ENCODE data around the gene RUSC1. TPM values are rescaled to one million over a fixed set of nuclear protein-coding genes. Genes with fewer than 3 reads are reported as not detected.

Gene RUSC1
- total RNA-seq, 1 donor from 2014 or later: 53.2 TPM

DNA sequence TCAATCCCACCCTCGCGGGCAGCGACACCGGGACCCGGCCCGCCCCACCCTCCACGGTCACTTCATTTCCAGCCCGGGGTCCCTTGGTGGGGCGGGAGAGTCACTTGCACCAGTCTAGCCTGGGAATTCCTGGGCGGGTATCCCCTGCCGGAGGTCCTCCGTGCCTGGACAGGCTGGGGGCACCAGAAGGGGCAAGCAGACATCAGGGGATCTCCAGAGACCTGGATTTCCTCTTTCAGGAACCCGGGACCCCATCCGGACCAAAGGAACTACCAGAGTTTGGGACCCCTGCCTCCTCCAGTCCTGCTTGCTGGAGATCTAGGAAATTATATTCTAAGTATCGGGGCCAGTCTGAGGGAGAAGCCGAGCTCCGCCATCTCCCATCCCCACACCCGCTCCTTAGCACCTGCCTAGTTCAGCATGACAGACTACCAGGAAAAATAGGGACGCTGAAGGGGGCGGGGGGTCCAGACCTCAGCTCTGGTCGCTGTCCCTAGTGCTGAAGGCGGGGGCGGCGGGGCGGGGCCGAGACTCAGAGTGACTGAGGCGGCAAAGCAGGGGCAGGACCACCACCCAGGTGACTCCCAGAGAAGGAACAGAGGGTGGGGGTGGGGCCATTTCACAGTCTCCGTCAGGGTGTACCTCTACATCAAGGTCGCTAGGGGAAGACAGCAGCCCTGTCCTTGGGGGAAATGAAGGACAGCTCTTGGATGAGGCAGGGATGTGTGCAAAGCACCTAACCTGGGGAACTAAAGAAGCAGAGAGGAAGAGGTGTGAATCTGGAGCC is 42.6 kb upstream of the RUSC1 start:
- no peak for DNase-seq (ENCODE audit: low read depth)
- peak overlapping the region; percentile 84 for H3K4me3 ChIP-seq (ENCODE audit: low read depth, low read length)
- TF ChIP-seq, protein P1, sequence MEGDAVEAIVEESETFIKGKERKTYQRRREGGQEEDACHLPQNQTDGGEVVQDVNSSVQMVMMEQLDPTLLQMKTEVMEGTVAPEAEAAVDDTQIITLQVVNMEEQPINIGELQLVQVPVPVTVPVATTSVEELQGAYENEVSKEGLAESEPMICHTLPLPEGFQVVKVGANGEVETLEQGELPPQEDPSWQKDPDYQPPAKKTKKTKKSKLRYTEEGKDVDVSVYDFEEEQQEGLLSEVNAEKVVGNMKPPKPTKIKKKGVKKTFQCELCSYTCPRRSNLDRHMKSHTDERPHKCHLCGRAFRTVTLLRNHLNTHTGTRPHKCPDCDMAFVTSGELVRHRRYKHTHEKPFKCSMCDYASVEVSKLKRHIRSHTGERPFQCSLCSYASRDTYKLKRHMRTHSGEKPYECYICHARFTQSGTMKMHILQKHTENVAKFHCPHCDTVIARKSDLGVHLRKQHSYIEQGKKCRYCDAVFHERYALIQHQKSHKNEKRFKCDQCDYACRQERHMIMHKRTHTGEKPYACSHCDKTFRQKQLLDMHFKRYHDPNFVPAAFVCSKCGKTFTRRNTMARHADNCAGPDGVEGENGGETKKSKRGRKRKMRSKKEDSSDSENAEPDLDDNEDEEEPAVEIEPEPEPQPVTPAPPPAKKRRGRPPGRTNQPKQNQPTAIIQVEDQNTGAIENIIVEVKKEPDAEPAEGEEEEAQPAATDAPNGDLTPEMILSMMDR (conservative IDR thresholded peaks at IDR 0.05; ENCODE audit: low read depth, low read length): peak; percentile 46

DNA sequence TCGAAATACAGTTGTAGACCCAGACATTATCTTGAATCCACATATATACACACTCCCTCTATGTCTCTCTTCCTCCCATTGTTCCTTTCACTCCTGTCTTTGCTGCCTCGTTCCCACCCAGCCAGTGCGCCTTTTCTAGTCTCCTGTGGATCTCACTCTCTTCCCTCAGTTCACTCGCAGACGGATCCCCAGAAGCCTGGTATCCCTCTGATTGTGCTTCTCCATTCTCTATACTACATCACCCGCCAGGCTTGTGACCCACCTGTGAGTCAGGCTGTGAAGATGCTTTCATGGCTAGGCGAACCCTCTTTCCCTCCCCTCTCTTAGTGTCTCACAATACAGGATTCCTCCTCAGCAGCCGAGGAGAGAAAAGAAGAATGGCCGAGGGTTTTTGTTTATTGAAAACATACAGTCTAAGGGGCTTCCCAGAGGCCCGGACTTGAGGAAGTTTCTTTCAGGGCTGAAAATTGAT is 42.0 kb upstream of the RUSC1 start:
- TF ChIP-seq, protein P1 (conservative IDR thresholded peaks at IDR 0.05; ENCODE audit: low read depth, low read length): no peak
- no peak for DNase-seq (ENCODE audit: low read depth)
- H3K4me3 ChIP-seq (ENCODE audit: low read depth, low read length): peak overlapping the region; percentile 84

DNA sequence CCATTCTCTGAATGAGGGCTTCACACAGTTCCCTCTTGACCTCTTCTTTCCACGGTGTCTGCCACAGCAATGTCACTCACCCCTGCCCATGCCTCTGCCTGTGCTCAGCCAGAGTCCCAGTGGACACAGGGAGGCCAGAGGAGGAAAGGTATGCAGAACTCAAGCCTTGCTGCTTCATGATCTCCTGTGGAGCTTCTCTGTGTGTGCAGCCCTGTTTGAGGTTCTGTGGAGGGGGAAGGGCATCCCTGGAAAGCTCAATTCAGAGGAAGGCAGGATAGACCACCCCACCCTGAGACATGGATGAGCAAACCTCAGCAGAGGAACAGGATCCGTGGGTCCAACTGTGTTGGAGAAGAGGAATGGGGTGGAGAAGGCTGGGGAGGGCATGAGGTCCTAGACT is 41.4 kb upstream of the RUSC1 start:
- DNase-seq (ENCODE audit: low read depth): no peak
- TF ChIP-seq, protein P1 (conservative IDR thresholded peaks at IDR 0.05; ENCODE audit: low read depth, low read length): no peak
- H3K4me3 ChIP-seq (ENCODE audit: low read depth, low read length): no peak overlapping the region

DNA sequence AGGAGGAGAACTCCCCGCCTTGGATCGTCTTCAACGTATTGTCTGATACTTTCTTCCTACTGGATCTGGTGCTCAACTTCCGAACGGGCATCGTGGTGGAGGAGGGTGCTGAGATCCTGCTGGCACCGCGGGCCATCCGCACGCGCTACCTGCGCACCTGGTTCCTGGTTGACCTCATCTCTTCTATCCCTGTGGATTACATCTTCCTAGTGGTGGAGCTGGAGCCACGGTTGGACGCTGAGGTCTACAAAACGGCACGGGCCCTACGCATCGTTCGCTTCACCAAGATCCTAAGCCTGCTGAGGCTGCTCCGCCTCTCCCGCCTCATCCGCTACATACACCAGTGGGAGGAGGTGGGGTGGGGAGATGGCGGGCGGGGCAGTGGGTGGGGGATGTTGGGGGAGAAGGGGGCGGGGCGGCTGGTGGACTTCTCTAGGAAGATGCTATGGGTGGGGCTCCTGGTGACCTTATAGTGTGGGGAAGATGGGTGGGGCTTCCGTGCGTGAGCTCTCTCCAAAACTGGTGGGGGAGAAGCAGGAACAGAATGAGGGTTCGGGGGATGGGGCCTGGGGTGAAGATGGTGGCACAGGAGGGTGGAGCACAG is 38.1 kb upstream of the RUSC1 start:
- DNase-seq (ENCODE audit: low read depth): no peak
- H3K4me3 ChIP-seq (ENCODE audit: low read depth, low read length): no peak overlapping the region
- TF ChIP-seq, protein P1 (conservative IDR thresholded peaks at IDR 0.05; ENCODE audit: low read depth, low read length): no peak

DNA sequence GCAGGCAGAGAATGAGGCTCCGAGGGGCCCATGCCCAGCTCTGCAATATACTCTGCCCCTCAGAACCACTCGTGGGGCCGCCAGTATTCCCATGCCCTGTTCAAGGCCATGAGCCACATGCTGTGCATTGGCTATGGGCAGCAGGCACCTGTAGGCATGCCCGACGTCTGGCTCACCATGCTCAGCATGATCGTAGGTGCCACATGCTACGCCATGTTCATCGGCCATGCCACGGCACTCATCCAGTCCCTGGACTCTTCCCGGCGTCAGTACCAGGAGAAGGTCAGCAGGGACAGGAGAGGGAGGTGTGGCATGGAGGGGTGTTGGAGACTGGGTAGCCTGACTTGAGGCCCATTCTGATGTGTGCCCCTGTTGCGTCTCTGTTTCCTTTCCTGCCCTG is 36.2 kb upstream of the RUSC1 start:
- TF ChIP-seq, protein P1 (conservative IDR thresholded peaks at IDR 0.05; ENCODE audit: low read depth, low read length): no peak
- H3K4me3 ChIP-seq (ENCODE audit: low read depth, low read length): no peak overlapping the region
- no peak for DNase-seq (ENCODE audit: low read depth)

DNA sequence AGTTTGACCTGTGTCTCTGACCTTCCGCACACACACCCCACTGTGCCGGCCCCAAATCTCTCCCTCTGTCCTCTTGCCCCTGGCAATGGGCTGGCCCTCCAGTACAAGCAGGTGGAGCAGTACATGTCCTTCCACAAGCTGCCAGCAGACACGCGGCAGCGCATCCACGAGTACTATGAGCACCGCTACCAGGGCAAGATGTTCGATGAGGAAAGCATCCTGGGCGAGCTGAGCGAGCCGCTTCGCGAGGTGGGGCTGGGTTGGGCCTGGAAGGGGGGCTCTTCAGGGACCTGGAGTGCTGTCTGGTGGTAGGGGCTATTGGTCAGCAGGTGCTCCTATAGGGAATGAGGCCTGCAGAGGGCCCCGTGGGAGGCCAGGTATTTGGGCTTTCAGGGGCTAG is 35.6 kb upstream of the RUSC1 start:
- TF ChIP-seq, protein P1 (conservative IDR thresholded peaks at IDR 0.05; ENCODE audit: low read depth, low read length): no peak
- DNase-seq (ENCODE audit: low read depth): no peak
- no peak overlapping the region for H3K4me3 ChIP-seq (ENCODE audit: low read depth, low read length)

Measured in epithelial cell of proximal tubule (primary cell).